Activated B cell treated with CpG ODN at 0.5 μM for 24 hours (primary cell): ENCODE data around the gene SPATA25. TPM values are rescaled to one million over a fixed set of nuclear protein-coding genes. Genes with fewer than 3 reads are reported as not detected.

ENCODE experiments used
- ATAC-seq: fragments of 200-7000 bp; cut with Tn5 transposase; one replicate; pipeline ENCODE4 v1.10.0; 2021; ENCODE audit warnings: low read depth, mild to moderate bottlenecking, moderate library complexity
- CTCF ChIA-PET: fragments of 350-600 bp; sonication (Branson Sonifier 250); formaldehyde crosslinking; loops from one replicate; lab custom pipeline; 2021; ENCODE audit warnings: antibody characterized with exemption; lab: Charles Lee
- POLR2A ChIA-PET: fragments of 350-600 bp; sonication (Branson Sonifier 250); formaldehyde crosslinking; loops from one replicate; lab custom pipeline; 2021; ENCODE audit warnings: antibody characterized with exemption; lab: Charles Lee
- DNase-seq: peaks from one replicate; pipeline ENCODE4 v3.0.0; 2022
- H3K27ac Mint-ChIP-seq: one replicate; pipeline ENCODE4 v1.8.0; 2020; ENCODE audit warnings: mixed read lengths
- H3K27me3 Mint-ChIP-seq: one replicate; pipeline ENCODE4 v1.8.0; 2021; ENCODE audit warnings: mixed read lengths
- H3K36me3 Mint-ChIP-seq: one replicate; pipeline ENCODE4 v1.8.0; 2021; ENCODE audit warnings: low read depth, mixed read lengths
- H3K4me1 Mint-ChIP-seq: one replicate; pipeline ENCODE4 v1.8.0; 2021; ENCODE audit warnings: mixed read lengths
- H3K4me3 Mint-ChIP-seq: one replicate; pipeline ENCODE4 v1.8.0; 2020; ENCODE audit warnings: mild to moderate bottlenecking, mixed read lengths
- H3K9me3 Mint-ChIP-seq: one replicate; pipeline ENCODE4 v1.8.0; 2020; ENCODE audit warnings: mixed read lengths
- CTCF ChIP-seq: fragments of 200-600 bp; IDR thresholded peaks from one replicate; pipeline ENCODE4 v1.8.0; 2022; ENCODE audit warnings: antibody characterized with exemption, mild to moderate bottlenecking
- intact Hi-C: fragments of 100-400 bp; cut with micrococcal nuclease; formaldehyde crosslinking; loops from one replicate; pipeline ENCODE4 v1.15.1; 2024
- total RNA-seq: library from RNA; stranded (reverse); gene quantifications from 2 replicates; pipeline ENCODE4 v1.2.3, GENCODE V29; 2022

The SPATA25 gene
- total RNA-seq, 1 donor from 2014 or later: 0.53 TPM

- Mint-ChIP-seq H3K36me3 (peaks cover 32% of the 10 kb centered on the region), H3K9me3 (no peaks in the 10 kb centered on the region), H3K27me3 (no peaks in the 10 kb centered on the region), H3K4me3 (no peak overlapping the region), H3K27ac (no peak overlapping the region), H3K4me1 (peaks cover 38% of the 10 kb centered on the region)
- intact Hi-C loops: no loop called here
- TF ChIP-seq CTCF: no peak
- ATAC-seq: no peak
- DNase-seq: no peak
- POLR2A ChIA-PET: interaction anchor here (0.6 kb wide), 1 partner anchor 105 kb away, joined by 3 read pairs; no protein-coding TSS in a partner anchor
- CTCF ChIA-PET: no interaction called here
These were observed 654 bp downstream of the SPATA25 start for GRCh38 chr20:45886590-45887345.

- no peak for ATAC-seq
- intact Hi-C loops: no loop called here
- POLR2A ChIA-PET: interaction anchor here (2.6 to 2.9 kb wide), 2 partner anchors 9 to 52 kb away, joined by 37 to 43 read pairs; partner anchors contain the start of genes CTSA, NEURL2 and PCIF1
These were observed 4.3 kb downstream of the SPATA25 start for GRCh38 chr20:45883100-45883469.

GRCh38 chr20:45882469-45883099, 4.8 kb downstream of the SPATA25 start:
- Mint-ChIP-seq H3K4me3 (peak overlapping the region; percentile 65), H3K27ac (peak overlapping the region; percentile 65), H3K9me3 (no peaks in the 10 kb centered on the region), H3K4me1 (peaks cover 34% of the 10 kb centered on the region), H3K27me3 (no peaks in the 10 kb centered on the region), H3K36me3 (peaks cover 39% of the 10 kb centered on the region)
- ChIA-PET POLR2A (interaction anchor here (2.3 to 2.9 kb wide), 3 partner anchors 10 to 87 kb away, joined by 9 to 43 read pairs (median 37); partner anchors contain the start of genes CTSA, NEURL2 and PCIF1), CTCF (interaction anchor here (0.6 to 2.9 kb wide), 3 partner anchors 7 to 60 kb away, joined by 3 to 9 read pairs (median 3); partner anchors contain the start of gene NEURL2)
- ATAC-seq: no peak
- DNase-seq: no peak
- no peak for TF ChIP-seq CTCF
- intact Hi-C loops: no loop called here

More at GRCh38 chr20:45883100-45883469, 4.3 kb downstream of the SPATA25 start:
- CTCF ChIA-PET: interaction anchor here (0.6 to 2.9 kb wide), 3 partner anchors 7 to 59 kb away, joined by 3 to 9 read pairs (median 3); partner anchors contain the start of gene NEURL2
- no peak for DNase-seq
- no peak overlapping the region for H3K27ac Mint-ChIP-seq
- H3K36me3 Mint-ChIP-seq: peaks cover 40% of the 10 kb centered on the region
- H3K4me3 Mint-ChIP-seq: peak overlapping the region; percentile 16
- no peaks in the 10 kb centered on the region for H3K9me3 Mint-ChIP-seq
- H3K27me3 Mint-ChIP-seq: no peaks in the 10 kb centered on the region
- no peak for TF ChIP-seq CTCF
- peaks cover 34% of the 10 kb centered on the region for H3K4me1 Mint-ChIP-seq

DNA sequence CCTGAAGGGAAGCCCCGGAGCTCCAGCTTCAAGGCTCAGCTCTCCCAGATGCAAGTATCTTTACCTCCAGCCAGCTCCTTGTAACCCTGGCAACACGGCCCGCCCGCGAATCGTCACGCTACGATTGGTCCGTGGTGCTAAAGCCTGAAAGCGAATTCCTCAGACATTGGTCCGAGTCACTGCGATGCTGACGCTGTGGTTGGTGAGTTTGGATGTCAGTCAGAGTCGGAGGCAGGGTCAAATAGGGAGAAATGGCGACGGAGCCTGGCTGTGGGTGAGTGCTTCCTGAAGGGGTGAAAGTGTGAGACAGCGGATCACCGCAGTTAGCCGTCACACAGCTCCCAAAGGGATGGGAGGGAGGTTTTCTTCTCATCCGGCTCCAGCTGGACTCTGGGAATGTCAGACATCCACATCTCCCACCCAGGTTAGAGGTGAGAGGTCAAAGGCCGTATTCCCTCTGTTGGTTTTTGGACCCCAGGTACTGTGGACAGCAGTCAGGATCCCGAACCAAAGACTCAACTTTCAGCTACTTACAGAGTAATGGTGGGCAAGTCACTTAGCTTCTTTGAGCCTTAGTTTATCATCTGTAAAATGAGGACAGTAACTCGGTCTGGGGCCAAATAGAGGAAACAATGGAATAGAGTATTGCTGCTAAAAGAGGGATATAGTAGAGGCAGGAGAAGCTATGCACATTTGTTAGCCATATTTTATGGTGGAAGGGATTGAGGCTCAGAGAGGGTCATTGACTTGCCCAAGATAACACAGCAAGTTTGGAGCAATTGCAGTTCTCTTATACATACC, 6.2 kb downstream of the SPATA25 start, which contains the start of gene ZSWIM1:
Gene ZSWIM1 (plus strand): TSS at position 240 of the 801 bp plus-strand sequence. CDS start 1,366 bp downstream, outside the sequence.
- Mint-ChIP-seq H3K27ac (peak within 1 kb of the TSS; percentile 93), H3K27me3 (no peaks in the 10 kb centered on the region), H3K4me3 (peak within 1 kb of the TSS; percentile 90), H3K9me3 (no peaks in the 10 kb centered on the region), H3K4me1 (peaks cover 34% of the 10 kb centered on the region), H3K36me3 (peaks cover 40% of the 10 kb centered on the region)
- ChIA-PET CTCF (interaction anchor here (1.5 to 2.9 kb wide), 2 partner anchors 9 to 57 kb away, joined by 4 to 9 read pairs; partner anchors contain the start of gene NEURL2), POLR2A (interaction anchor here (0.5 to 2.9 kb wide), 17 partner anchors 11 to 808 kb away, joined by 3 to 43 read pairs (median 5); partner anchors contain the start of genes ACOT8, CTSA, DNTTIP1 and NEURL2)
- intact Hi-C loops: loop anchor here (1.0 kb wide), 5 partner anchors 10 to 69 kb away; partner anchors contain the start of genes ACOT8, CTSA, NEURL2 and UBE2C
- DNase-seq (peak; percentile 98), ATAC-seq (peak; percentile 99)
- TF ChIP-seq CTCF: no peak
